NCI-H774 (cell line): Measurements from ENCODE around the gene NARF.
"Not testable (repeated sequence)": the region's sequence is repeated elsewhere in the genome, so short reads cannot be mapped to it uniquely, and the experiment has no call there.

Experiments
- DNase-seq: peaks from one replicate; lab custom pipeline; 2025; lab: John Stamatoyannopoulos, UW

NARF gene

DNA sequence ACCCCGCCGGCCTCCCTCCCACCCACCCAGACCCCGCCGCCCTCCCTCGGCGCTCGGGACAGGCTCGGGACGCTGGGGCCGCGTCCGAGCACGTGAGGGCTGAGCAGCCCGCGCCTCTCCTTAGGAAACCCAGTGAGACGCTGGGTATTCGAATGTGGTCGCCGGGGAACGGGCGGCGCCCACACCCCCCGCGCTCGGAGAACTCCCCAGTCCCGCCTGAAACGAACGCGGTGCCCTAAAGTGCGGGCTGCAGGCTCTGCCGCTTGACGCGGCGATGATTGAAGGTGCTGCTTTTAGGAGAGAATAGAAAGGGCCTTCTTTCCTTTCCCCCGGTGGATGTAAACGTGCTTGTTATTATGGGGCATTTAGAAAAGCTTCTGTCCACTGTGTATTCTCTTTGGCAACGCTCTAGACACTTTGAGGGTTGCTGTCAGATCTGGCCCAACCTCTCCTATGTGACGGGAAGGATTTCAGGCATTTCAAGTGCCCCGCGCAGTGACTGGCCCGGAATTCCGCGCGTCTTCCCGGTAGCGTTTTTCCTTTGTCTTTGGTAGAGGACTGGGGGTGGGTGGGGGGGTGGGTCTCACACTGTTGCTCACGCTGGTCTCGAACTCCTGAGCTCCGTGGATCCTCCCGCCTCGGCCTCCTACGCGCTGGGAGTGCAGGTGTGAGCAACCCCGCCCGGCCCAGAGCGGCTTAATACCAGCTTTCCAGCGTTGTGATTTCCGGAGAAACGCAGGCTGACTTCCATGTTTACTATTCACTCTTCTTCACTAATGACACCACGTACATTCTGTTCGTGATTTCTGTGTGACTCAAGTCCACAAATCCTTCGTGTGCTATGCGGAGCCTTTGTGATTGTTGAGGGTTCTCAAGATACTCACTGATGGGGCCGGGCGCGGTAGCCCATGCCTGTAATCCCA is 39.2 kb downstream of the NARF start:
- peak; percentile 67 for DNase-seq

DNA sequence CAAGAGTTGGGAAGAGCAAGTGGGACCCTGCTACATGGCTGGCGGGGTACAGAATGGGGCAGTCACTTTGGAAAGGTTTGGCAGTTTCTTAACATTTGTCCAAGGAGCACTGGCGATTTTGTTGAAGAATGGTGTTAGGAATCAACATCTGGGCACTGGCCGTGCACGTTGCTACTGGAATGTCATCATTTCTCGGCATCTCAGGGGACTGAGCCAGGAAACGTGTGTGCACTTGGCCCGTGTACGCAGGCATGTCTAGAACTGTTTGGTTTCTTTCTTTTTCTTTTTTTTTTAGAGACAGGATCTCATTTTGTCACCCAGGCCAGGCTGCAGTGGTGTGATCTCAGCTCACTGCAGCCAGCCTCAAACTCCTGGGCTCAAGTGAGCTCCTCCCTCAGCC is 43.7 kb downstream of the NARF start:
- DNase-seq = no peak

DNA sequence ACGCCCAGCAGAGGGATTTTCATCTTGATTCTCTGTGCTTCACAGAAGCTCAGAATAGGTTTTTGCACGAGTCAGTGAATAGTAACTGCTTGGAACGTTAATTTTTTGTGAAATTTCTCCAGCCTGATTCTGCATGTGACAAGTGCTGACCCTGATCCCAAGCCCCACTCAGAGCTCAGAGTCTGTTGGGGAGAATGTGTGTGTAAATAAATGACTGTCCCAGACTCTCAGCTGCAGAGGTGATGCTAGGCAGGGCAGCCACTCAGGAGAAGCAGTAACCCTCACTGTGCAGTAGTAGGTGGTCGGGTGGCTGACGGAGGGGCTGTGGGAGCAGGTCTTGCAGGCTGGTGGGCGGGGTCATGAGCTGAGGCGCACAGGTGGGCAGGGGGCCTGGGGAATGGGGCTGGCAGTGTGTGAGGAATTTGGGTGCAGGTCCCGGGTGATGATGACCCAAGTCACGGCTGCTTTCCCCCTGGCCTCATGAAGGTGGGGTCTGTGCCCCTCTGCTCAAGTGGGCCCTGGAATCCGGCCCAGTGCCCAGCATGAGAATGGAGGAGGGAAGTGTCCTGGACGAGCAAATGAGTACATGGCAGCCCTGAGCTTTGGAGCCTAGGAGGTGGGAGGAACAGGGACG is 44.7 kb downstream of the NARF start:
- no peak for DNase-seq

DNA sequence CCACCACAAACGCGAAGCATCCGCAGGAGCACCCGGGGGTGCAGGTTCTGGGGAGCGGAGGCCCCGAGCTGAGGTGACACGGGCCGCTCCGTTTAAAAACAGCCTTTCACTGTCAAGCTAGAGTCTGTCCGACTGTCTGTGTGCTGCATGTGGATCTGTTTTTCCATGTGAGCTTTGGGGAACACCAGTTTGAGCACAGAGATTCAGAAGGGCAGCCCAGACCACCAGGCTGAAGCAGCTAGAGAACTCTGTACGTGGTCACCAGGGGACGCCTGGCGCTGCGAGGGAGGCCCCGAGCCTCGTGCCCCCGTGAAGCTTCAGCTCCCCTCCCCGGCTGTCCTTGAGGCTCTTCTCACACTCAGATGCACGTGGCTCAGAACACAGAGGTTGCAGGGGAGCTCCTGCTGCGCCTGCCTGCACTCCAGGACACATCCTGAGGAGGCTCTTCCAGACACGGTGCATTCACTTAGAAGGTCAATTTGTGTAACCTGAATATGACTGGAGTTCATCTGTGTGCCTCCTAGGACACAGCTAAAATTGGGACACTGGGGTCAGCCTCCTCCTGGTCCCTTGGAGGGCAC is 45.3 kb downstream of the NARF start:
- no peak for DNase-seq

DNA sequence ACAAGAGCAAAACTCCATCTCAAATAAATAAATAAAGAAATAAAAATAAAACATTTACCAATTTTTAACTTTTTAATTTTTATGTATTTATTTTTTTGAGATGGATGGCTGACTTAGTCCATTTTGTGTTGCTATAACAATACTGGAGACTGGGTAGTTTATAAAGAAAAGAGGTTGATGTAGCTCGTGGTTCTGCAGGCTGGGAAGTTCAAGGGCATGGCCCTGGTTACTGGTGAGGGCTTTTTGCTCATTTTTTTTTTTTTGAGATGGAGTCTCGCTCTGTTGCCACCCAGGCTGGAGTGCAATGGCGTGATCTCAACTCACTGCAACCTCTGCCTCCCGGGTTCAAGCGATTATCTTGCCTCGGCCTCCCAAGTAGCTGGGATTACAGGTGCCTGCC is 46.8 kb downstream of the NARF start:
- DNase-seq = no peak

DNA sequence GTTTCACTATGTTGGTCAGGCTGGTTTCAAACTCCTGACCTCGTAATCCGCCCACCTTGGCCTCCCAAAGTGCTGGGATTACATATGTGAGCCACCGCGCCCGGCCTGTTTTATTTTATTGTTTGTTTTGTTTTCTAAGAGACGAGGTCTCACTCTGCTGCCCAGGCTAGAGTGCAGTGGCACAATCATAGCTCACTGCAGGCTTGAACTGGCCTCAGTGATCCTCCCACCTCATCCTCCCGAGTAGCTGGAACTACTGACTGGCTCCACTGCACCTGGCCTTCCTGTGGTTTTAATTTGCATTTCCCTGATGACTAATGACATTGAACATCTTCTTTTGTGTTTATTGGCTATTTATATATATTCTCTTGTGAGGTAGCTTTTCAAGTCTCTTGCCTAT is 47.9 kb downstream of the NARF start:
- DNase-seq = peak; percentile 30

DNA sequence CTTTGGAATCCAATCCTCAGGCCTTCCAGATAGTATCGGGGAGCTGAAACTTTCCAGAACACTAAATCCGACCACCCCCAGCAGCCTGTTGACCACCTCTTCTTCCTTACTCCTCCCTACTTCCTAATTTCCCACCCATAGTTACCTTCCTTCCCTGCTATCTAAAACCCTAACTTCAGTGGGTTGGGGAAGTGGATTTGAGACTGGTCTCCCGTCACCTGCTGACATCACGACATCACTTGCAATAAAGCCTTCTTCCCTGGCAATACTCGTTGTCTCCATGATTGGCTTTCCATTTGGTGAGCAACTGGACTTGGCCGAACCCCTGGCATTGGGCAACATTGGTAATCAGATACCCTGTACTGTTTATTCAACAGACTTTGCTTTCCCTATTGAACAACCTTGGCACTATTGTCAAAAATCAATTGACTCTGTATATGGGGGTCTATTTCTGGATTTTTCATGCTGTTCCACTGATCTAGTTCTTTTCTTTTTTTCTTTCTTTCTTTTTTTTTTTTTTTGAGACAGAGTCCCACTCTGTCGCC is 49.2 kb downstream of the NARF start:
- DNase-seq = no peak

DNA sequence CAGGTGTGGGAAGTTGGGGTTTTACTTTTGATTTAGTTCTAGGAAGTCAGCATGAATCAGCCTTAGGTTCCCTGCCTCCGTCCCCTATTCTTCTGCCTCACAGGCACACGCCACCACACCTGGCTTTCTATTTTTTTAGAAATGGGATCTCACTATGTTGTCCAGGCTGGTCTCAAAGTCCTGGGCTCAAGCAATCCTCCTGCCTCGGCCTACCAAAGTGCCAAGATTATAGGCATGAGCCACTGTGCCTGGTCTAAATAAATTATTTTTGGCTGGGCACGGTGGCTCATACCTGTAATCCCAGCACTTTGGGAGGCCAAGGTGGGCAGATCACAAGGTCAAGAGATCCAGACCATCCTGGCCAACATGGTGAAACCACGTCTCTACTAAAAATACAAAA is 53.1 kb downstream of the NARF start:
- DNase-seq = not testable (repeated sequence)

DNA sequence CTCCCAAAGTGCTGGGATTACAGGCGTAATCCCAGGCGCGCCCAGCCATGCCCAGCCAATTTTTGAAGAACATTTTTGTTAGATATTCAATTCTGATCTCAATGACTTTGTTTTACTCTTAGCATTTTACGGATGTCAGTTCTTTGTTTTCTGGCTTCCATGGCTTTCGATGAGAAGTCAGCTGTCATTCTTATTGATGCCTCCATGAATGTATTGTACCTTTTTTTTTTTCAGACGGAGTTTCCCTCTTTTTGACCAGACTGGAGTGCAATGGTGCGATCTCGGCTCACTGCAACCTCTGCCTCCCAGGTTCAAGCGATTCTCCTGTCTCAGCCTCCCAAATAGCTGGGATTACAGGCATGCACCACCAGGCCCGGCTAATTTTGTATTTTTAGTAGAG is 55.3 kb downstream of the NARF start:
- not testable (repeated sequence) for DNase-seq

DNA sequence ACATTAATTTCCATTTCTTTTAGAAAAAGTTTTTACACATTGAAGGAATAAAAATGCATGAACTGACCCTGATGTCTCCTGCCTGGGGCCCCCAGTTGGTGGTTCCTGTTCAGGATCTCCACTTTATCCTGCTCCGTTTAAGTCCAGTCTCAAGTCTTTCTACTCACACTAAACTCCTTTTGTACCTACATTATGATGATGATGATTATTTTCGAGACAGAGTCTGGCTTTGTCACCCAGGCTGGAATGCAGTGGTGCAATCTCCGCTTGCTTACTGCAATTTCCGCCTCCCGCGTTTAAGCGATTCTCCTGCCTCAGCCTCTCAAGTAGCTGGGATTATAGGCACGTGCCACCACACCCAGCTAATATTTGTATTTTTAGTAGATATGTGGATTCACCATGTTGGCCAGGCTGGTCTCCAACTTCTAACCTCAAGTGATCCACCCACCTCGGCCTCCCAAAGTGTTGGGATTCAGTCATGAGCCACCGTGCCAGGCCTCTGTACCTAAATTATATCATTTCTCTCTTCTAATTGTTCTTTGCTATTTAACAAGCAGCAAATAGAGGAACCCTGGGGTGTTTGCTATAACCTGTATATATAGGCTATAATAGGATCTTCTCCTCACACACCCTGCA is 58.8 kb downstream of the NARF start:
- DNase-seq = no peak

DNA sequence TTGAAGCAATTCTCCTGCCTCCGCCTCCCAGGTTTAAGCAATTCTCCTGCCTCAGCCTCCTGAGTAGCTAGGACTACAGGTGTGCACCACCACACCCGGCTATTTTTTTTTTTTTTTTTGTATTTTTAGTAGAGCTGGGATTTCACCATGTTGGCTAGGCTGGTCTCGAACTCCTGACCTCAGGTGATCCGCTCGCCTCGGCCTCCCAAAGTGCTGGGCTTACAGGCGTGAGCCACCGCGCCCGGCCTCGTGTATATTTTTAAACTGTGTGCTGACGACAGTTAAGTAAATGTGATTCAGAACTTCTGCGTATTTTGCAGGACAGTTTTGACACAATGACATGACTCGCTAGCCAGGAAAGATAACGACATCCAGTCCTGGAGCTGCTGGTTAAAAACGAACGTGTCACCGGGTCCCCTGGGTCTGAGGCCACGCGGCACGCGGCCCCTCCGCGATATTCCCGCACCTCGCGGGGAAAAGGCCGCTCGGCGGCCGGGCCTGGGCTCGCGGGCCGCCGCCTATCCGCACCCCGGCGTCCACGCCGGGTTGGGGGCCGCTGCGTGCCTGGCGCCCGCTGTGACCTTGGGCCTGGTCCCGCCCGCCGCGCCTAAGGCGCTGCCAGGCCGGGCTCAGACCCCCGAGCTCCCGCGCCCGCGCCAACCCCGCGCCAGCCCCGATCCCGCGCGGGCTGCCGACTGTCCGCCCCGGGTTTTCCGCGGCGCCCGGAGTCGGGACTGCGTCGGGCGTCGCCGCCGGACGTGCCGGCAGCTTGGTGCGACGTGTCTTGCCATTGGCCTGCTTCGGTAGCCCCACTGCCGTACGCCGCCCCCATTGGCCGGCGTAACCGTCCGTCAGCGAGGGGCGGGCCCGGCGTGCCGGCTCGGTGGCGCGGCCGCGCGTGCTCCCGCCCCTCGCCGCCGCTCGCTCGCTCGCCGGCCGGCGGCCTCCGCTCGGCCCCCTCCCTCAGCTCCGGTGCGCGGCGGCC is 60.6 kb downstream of the NARF start, which contains the start of gene FOXK2:
Gene FOXK2 (plus strand): TSS at position 907 of the 985 bp plus-strand sequence. CDS start 157 bp downstream, outside the sequence.
- peak; percentile 98 for DNase-seq

DNA sequence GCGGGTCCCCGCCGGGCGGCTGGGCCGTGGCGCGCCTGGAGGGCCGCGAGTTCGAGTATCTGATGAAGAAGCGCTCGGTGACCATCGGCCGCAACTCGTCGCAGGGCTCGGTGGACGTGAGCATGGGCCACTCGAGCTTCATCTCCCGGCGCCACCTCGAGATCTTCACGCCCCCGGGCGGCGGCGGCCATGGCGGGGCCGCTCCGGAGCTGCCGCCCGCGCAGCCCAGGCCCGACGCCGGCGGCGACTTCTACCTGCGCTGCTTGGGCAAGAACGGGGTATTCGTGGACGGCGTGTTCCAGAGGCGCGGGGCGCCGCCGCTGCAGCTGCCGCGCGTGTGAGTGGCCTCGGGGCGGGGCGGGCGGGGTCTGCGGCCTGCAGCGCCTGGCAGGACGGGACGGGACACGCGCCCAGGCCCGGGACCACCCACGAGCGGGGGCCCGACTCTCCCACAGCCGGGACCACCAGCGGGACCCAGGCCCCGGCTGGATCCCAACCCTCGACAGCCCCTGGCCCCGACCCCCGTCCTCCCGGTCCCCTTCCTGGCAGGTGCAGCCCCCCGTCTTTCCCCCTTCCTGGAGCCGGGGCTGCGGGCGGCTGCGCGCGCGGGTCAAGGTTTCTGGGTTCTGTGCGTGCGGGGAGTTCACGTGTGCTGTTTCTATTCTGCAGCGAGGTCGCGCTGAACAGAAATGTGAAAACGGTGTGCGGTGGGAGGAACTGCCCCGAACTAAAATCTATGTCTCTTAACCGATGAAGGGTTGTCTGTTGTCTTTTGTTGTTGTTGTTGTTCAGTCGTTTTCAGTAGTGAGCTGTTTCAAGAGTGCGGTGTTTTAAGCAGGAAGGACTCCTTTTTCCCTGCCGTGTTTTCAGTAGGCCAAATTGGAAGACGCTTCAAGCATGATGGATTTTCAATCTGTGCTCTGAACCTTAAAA is 61.7 kb downstream of the NARF start:
- DNase-seq = no peak

DNA sequence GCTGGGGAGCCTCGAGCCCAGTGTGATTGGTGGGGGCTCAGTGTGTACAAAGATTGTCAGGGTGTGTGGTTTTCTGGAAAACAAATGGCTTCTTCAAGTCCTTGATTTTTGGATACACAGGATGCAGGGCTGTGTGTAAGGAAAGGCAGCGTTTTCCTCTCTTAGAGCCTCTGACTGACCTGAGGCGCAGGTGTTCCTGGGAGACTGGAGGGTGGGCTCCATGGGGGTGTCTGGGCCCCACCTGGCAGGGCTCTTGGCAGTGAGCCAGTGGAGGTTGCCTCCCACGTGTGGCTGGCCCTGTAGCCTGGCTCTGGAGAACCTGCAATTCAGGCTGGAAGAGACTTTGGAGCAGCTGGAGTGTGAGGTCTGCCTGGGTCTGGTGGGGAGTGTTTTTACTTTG is 66.0 kb downstream of the NARF start:
- no peak for DNase-seq

DNA sequence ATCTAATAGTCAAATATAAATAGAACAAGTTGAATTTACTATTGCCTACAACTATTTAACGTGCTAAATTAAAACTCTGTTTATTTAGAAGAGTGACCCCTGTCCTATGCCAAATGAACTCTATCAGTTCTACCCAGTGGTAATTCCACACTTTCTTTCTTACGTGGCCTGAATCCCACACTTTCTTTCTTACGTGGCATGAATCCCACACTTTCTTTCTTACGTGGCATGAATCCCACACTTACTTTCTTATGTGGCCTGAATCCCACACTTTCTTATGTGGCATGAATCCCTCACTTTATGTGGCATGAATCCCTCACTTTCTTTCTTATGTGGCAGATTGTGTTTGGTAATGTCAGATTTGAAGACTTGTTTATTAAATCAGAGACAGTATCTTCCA is 67.2 kb downstream of the NARF start:
- DNase-seq = no peak

DNA sequence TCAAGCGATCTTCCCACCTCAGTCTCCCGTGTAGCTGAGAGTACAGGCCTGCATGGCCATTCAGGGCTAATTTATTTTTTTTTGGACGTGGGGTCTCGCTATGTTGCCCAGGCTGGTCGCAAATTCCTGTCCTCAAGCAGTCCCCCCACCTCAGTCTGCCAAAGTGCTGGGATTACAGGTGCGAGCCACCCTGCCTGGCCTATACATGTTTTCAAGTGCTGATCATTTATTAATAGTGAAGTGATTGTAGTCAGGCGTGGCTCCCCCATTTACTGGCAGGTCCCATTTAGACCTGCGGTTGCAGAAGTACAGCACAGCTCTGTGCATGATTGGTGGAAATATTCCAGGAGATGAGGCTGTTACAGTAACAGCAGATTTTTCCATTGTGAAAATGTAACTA is 69.4 kb downstream of the NARF start:
- no peak for DNase-seq

DNA sequence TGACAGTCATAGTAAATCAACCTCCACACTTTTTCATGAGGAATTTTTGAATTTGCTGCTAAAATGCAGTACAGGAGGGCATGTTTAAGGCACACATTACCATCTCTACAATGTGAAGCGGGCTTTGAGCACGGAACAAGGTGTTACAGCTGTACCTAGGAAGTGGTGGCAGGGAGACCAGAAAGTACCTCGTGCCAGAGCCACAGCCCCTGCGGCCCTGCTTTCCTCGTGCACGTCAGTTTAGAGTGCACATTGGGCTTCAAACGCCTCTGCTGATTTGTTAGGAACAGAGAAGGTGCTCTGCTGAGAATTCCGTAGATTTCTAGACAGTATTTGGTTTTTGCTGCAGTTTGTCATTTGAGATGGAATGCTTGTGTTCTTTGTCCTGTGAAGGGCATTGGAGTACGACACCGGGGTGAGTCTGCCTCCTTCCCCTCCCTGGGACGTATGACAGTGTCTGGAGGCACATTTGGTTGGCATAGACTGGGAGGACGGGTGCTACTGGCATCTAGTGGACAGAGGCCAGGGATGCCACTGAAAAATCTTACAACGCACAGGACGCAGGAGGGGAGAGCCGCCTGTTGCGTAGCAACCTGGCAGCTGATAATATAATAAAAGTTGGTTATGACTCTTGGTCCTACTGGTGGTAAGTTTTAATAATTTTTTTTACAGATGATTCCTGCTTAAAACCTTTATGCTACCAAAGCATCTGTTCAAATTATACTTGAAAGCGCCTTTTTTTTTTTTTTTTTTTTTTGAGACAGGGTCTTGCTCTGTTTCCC is 70.1 kb downstream of the NARF start:
- no peak for DNase-seq

DNA sequence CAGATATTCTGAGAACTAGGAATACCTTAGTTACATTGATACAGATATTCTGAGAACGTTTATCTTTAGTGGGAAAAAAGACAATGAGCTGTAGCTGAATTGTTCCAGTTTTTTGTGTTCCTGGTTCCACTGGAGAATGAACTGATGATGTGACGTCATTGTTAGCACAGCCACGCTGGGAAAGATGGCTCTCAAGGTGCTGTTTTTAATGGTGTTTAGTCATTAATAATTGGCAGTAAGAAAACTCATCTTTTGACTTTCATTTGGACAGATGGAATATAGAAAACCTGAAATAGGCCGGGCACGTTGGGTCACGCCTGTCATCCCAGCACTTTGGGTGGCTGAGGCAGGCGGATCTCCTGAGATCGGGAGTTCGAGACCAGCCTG is 71.4 kb downstream of the NARF start:
- no peak for DNase-seq

DNA sequence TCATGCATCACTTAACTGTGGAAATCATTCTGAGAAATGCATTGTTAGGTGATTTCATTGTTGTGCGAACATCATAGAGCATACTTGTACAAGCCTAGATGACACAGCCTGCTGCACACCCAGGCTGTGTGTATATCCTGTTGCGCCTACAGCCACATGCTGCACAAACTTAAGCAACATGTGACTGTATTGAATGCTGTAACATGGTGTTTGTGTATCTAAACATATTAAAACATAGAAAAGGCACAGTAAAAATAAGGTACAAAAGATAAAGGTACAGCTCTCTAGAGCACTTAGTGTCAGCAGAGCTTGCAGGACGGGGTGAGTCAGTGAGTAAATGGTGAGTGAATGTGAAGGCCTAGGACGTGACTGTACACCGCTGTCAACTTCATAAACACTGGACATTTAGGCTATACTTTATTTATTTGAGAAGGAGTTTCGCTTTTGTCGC is 72.9 kb downstream of the NARF start:
- no peak for DNase-seq

DNA sequence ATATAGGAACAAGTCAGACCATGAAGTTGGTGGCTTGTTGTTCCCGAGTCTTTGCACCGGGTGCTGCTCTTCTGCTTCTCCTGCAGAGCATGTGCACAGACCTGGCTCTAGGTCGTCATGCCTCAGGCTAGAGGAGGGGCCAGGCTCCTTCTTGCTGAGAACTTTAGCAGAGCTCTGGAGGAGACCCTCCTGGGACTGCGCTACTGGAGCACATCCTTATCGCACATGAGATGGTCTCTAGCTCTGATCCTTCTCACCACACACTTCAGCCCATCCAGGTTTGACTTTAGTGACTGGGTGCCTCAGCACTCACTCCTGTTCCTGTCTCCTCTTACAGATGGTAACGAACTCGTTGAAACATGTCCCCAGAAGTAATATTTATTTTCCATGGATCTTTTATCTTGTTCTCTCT is 75.9 kb downstream of the NARF start:
- DNase-seq = no peak
